ENCODE data around the gene SH3GL1.

Gene SH3GL1

DNA sequence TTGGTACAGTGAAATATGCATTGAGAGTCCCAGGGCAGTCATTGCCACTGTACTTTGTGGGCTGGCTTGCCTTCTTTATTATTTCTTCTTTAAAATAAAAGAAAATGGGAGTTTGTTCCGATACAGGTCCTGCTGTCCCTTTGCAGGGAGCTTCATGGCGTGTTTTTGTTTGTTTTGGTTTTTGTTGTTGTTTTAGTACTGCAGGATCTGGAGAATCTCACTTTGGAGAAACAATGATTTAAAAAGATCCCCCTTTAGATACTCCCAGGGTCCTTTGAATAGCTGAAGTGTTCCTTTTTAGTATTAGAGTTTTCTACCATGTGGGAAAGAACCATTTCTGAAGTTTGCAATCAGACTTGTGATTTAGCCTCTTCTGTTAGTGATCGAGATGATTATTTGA, 13.2 kb upstream of the SH3GL1 start:
- peaks cover 6% of the 10 kb centered on the region for H3K36me3 ChIP-seq (ENCODE audit: control insufficient read depth, insufficient read depth, low read length, severe bottlenecking)
- H3K4me3 ChIP-seq (ENCODE audit: low read length): no peak overlapping the region
- H3K4me1 ChIP-seq (ENCODE audit: control insufficient read depth, insufficient read depth, low read length): peaks cover 17% of the 10 kb centered on the region
- no peak for DNase-seq (ENCODE audit: low read depth)
- H3K27me3 ChIP-seq (replicated peaks; ENCODE audit: control insufficient read depth, insufficient read depth, low read length): no peaks in the 10 kb centered on the region
- no peaks in the 10 kb centered on the region for H3K9me3 ChIP-seq (ENCODE audit: control insufficient read depth, low read length)
- H3K9ac ChIP-seq (ENCODE audit: low read length): no peak overlapping the region

DNA sequence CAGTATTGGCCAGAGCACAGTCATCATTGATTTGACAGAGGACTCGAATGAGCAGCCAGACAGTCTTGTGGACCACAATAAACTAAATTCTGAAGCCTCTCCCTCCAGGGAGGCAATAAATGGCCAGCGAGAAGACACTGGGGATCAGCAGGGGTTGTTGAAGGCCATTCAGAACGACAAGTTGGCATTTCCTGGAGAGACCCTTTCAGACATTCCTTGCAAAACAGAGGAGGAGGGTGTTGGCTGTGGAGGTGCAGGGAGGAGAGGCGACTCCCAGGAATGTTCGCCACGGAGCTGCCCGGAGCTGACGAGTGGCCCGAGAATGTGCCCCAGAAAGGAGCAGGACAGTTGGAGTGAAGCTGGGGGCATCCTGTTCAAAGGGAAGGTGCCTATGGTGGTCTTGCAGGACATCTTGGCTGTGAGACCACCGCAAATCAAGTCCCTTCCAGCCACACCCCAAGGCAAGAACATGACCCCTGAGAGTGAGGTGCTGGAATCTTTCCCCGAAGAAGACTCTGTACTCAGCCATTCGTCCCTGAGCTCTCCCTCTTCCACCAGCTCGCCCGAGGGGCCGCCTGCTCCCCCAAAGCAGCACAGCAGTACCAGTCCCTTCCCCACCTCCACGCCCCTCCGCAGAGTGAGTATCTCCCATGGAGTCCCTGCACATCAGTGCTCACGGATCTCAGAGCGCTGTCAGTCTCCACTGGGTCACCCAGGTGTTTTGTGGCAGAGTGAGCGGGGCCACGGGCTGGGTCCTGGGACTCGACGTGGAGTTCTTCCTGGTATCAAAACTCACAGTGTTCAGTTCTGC, 9.0 kb upstream of the SH3GL1 start:
- Histone ChIP-seq H3K9me3 (ENCODE audit: control insufficient read depth, low read length) (no peaks in the 10 kb centered on the region), H3K4me1 (ENCODE audit: control insufficient read depth, insufficient read depth, low read length) (peaks cover 8% of the 10 kb centered on the region), H3K4me3 (ENCODE audit: low read length) (no peak overlapping the region), H3K9ac (ENCODE audit: low read length) (no peak overlapping the region), H3K27me3 (replicated peaks; ENCODE audit: control insufficient read depth, insufficient read depth, low read length) (no peaks in the 10 kb centered on the region), H3K36me3 (ENCODE audit: control insufficient read depth, insufficient read depth, low read length, severe bottlenecking) (peaks cover 6% of the 10 kb centered on the region)
- no peak for DNase-seq (ENCODE audit: low read depth)

DNA sequence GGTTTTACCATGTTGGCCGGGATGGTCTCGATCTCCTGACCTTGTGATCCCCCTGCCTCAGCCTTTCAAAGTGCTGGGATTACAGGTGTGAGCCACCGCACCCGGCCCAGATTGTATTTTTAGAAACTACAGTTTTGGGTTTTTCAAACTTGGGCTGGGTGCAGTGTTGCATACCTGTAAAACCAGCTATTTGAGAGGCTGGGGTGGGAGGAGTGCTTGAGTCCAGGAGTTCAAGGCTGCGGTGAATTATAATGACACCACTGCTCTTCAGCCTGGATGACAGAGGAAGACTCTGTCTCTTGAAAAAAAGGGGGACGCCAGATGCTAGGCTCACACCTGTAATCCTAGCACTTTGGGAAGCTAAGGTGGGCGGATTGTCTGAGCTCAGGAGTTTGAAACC, 6.3 kb upstream of the SH3GL1 start:
- no peak for DNase-seq (ENCODE audit: low read depth)
- peaks cover 6% of the 10 kb centered on the region for H3K36me3 ChIP-seq (ENCODE audit: control insufficient read depth, insufficient read depth, low read length, severe bottlenecking)
- no peaks in the 10 kb centered on the region for H3K9me3 ChIP-seq (ENCODE audit: control insufficient read depth, low read length)
- no peaks in the 10 kb centered on the region for H3K27me3 ChIP-seq (replicated peaks; ENCODE audit: control insufficient read depth, insufficient read depth, low read length)
- no peak overlapping the region for H3K9ac ChIP-seq (ENCODE audit: low read length)
- H3K4me1 ChIP-seq (ENCODE audit: control insufficient read depth, insufficient read depth, low read length): peaks cover 16% of the 10 kb centered on the region
- no peak overlapping the region for H3K4me3 ChIP-seq (ENCODE audit: low read length)

DNA sequence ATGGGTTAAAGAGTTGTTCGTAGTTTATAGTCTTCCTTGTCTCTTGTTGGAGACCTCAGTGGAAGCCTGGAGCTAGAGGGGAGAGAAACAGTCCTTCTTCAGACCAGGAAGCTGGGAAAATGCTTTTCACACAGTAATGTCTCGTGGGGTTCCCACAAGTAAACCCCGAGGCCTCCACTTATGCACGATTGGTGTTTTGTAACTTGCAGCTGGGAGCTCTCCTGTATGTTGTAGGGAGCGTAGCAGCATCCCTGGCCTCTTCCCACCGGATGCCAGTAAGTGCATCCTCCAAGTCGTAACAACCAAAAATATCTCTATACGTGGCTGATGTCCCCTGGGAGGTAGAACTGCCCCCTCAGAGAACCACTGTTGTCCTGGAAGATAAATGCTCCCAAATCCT, 5.6 kb upstream of the SH3GL1 start:
- Histone ChIP-seq H3K4me3 (ENCODE audit: low read length) (no peak overlapping the region), H3K9ac (ENCODE audit: low read length) (peak overlapping the region; percentile 2), H3K9me3 (ENCODE audit: control insufficient read depth, low read length) (no peaks in the 10 kb centered on the region), H3K27me3 (replicated peaks; ENCODE audit: control insufficient read depth, insufficient read depth, low read length) (no peaks in the 10 kb centered on the region), H3K4me1 (ENCODE audit: control insufficient read depth, insufficient read depth, low read length) (peaks cover 19% of the 10 kb centered on the region), H3K36me3 (ENCODE audit: control insufficient read depth, insufficient read depth, low read length, severe bottlenecking) (peaks cover 6% of the 10 kb centered on the region)
- DNase-seq (ENCODE audit: low read depth): no peak

DNA sequence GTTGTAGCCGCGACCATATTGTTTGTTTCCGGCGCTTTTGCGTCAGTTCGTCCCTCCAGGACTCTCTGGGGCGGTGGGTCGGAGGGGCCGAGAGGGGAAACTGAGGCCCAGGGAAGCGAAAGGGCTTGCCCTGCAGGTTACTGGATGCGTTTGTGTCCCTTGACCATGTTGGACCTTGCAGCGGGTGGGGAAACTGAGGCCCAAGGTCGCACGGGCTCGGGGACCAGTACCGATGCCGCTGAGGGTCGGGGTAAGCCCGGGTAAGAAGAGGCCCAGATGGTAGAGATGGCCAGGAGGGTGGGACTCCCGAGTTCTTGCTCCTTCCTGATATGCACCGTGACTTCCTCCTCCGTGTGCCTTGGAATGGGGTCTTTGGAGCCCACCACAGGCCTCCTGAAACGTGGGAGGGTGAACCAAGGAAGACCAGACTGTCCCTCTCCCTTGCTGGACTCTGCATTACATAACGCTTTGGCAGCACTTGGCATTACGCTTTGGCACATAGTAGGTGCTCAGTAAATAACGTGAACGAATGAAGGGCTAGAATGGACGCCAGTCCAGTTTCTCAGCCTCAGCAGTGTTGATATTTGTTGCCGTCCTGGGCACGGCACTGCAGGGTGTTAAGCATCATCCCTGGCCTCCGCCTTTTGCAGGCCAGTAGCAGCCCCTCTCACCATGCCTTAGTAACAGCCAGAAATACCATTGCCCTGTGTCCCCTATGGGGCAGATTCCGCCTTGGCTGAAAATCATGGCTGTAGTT, 2.8 kb upstream of the SH3GL1 start:
- Histone ChIP-seq H3K36me3 (ENCODE audit: control insufficient read depth, insufficient read depth, low read length, severe bottlenecking) (no peaks in the 10 kb centered on the region), H3K4me1 (ENCODE audit: control insufficient read depth, insufficient read depth, low read length) (peaks cover 27% of the 10 kb centered on the region), H3K4me3 (ENCODE audit: low read length) (peak overlapping the region; percentile 82), H3K9ac (ENCODE audit: low read length) (peak overlapping the region; percentile 82), H3K9me3 (ENCODE audit: control insufficient read depth, low read length) (no peaks in the 10 kb centered on the region), H3K27me3 (replicated peaks; ENCODE audit: control insufficient read depth, insufficient read depth, low read length) (no peaks in the 10 kb centered on the region)
- DNase-seq (ENCODE audit: low read depth): no peak

DNA sequence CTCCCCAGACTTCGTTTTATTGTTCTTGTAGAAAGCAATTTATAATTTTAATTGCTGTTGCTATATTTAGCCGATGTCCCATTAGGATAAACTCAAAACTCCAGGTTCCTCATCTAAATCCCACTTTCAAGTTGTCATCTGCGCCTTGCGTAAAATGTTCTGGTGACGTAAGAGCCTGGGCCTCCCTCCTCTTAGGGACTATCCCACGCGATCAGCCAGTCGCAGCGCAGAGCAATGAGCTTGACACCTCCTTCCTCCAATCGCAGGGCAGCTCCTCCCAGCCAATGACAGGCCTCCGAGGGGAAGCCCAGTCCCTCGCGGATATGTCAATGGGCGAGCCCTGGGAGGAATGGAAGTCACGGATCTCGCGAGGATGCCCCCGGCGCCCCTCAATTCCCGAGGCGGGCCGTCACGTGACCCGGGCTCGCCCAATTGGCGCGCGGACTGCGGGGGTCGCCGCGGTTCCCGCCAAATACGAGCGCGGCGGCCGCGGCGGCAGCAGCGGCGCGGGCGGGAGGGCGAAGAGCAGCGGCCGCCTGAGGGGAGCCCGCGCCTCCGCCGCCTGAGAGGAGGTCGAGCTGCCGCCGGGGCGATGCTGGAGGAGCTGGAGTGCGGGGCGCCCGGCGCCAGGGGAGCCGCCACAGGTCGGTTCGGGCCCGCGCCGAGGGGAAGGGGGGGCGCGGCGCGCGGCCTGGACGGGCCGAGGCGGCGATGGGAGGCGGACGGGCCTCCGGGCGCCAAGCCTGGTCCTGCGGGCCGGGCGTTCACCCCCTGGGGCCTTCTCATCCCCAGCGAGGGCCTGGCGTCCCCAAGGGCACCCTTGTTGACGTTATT, 2.0 kb upstream of the SH3GL1 start, which contains the start of gene CHAF1A:
Gene CHAF1A, plus strand, starts transcription at position 470 of the 834 bp plus-strand sequence. Its CDS starts 123 bp downstream, at position 593.
- DNase-seq (ENCODE audit: low read depth): peak; percentile 100
- Histone ChIP-seq H3K27me3 (replicated peaks; ENCODE audit: control insufficient read depth, insufficient read depth, low read length) (no peaks in the 10 kb centered on the region), H3K4me1 (ENCODE audit: control insufficient read depth, insufficient read depth, low read length) (peaks cover 35% of the 10 kb centered on the region), H3K36me3 (ENCODE audit: control insufficient read depth, insufficient read depth, low read length, severe bottlenecking) (no peaks in the 10 kb centered on the region), H3K4me3 (ENCODE audit: low read length) (peak within 1 kb of the TSS; percentile 82), H3K9ac (ENCODE audit: low read length) (peak within 1 kb of the TSS; percentile 85), H3K9me3 (ENCODE audit: control insufficient read depth, low read length) (no peaks in the 10 kb centered on the region)

DNA sequence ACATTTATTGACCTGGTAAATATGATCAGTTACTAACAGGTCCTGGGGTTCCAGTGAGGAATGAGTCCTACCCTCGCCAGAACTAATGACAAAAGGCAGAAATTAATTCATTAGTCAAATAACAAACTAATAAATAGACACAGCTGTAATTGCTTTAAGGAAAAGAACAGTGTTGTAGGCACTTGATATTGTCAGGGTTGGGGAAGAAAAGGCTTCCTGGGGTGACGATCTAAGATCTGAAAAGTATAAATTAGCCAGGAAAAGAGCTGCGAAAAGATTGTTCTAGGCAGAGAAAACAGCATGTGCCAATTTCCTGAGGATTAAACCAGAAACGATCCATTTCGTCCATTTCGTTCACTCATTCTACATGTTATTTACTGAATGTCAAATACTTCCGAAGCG, 1.4 kb upstream of the SH3GL1 start:
- DNase-seq (ENCODE audit: low read depth): no peak
- peak overlapping the region; percentile 85 for H3K9ac ChIP-seq (ENCODE audit: low read length)
- peak overlapping the region; percentile 82 for H3K4me3 ChIP-seq (ENCODE audit: low read length)
- H3K27me3 ChIP-seq (replicated peaks; ENCODE audit: control insufficient read depth, insufficient read depth, low read length): no peaks in the 10 kb centered on the region
- peaks cover 41% of the 10 kb centered on the region for H3K4me1 ChIP-seq (ENCODE audit: control insufficient read depth, insufficient read depth, low read length)
- H3K36me3 ChIP-seq (ENCODE audit: control insufficient read depth, insufficient read depth, low read length, severe bottlenecking): peaks cover 2% of the 10 kb centered on the region
- no peaks in the 10 kb centered on the region for H3K9me3 ChIP-seq (ENCODE audit: control insufficient read depth, low read length)

DNA sequence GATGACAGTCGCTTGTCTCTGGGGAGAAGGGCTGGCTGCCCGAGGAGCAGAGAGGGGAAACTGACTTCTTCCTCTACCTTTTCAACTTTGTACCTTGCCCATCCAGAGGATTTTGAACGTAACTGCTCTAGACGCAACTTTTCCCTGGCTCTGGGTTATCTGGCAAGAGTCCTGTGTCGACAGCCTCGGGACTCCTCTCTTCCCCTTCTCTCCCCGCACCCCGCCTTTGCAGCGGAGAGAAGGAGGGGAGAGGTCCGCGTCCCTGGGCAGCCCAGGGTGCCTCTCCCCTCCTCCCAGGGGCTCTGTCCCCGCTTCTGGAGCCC, 574 bp downstream of the SH3GL1 start:
- Histone ChIP-seq H3K4me1 (ENCODE audit: control insufficient read depth, insufficient read depth, low read length) (peaks cover 44% of the 10 kb centered on the region), H3K36me3 (ENCODE audit: control insufficient read depth, insufficient read depth, low read length, severe bottlenecking) (peaks cover 22% of the 10 kb centered on the region), H3K9ac (ENCODE audit: low read length) (peak overlapping the region; percentile 93), H3K27me3 (replicated peaks; ENCODE audit: control insufficient read depth, insufficient read depth, low read length) (no peaks in the 10 kb centered on the region), H3K4me3 (ENCODE audit: low read length) (peak overlapping the region; percentile 91), H3K9me3 (ENCODE audit: control insufficient read depth, low read length) (no peaks in the 10 kb centered on the region)
- peak; percentile 67 for DNase-seq (ENCODE audit: low read depth)

DNA sequence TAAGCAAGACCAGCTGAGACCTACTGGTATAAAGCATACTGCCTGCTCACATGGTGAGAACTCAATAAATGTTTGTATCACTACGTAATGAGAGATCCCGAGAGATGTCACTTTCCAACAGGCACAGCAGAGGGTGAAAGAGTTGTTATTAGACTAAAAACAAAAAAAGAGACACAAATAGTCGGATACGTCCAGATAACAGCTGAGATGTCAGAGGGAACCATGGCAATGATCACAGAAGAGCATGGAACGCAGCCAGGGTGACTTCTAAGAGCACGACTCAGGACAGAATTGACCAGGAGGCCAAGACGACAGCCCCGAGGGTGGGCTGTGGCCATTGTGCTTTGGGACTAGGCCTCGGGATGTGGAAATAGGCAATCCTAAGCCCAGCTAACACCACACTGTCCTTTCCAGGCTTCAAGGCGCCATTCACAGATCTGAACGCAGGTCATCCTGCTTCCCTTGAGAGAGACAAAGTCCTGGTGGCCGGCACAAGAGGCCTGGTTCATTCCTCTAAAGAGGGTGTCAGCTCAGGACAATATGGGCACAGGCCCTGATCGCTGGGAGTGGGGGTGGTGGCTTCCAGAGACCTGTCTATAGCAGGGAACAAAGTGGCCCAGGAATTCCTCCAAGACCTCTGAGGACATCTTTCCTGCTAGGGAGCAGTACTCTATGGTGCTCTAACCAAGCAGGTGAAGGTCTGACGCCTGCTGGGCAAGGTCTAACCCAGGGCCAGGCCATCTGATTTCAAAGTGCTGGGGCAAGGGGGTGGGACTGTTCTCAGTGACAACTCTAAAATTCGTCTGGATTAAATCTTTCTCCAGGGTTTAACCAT, 3.2 kb downstream of the SH3GL1 start:
- no peak for DNase-seq (ENCODE audit: low read depth)
- Histone ChIP-seq H3K9me3 (ENCODE audit: control insufficient read depth, low read length) (no peaks in the 10 kb centered on the region), H3K4me1 (ENCODE audit: control insufficient read depth, insufficient read depth, low read length) (peaks cover 58% of the 10 kb centered on the region), H3K4me3 (ENCODE audit: low read length) (peak overlapping the region; percentile 34), H3K27me3 (replicated peaks; ENCODE audit: control insufficient read depth, insufficient read depth, low read length) (no peaks in the 10 kb centered on the region), H3K36me3 (ENCODE audit: control insufficient read depth, insufficient read depth, low read length, severe bottlenecking) (peaks cover 24% of the 10 kb centered on the region), H3K9ac (ENCODE audit: low read length) (peak overlapping the region; percentile 93)

DNA sequence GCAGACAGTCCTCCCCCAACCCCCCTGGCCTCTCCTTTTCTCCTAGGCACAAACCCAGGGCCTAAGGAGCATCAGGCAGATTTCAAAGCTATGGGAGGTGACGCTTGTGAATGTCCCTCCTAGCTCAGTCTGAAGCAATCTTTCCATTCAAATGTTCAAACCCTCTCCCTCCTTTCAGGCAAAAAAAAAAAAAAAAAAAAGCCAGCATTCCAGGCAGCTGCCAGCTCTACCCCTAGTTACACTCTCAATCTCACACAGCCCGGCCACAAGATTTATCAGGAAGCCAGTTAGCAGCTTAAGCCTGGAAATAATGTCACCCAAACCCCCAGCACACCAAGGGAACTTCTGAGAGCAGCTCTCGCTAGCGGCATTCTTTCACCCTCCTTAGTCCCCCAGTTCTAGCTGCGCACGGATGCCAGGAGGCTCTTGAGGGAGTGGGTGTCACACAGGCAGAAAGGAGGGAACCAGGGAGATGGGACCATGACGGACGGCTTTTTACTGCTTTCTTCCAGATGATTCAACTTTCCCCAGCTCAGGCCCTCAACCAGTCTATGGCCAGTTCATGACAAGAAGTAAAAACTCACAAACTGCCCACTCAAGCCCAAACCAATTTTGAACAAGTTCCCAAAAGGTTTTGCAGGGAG, 6.3 kb downstream of the SH3GL1 start:
- peak overlapping the region; percentile 55 for H3K4me3 ChIP-seq (ENCODE audit: low read length)
- DNase-seq (ENCODE audit: low read depth): peak; percentile 56

More for the DNA sequence above, 6.3 kb downstream of the SH3GL1 start:
- Histone ChIP-seq H3K9ac (ENCODE audit: low read length) (peak overlapping the region; percentile 65), H3K27me3 (replicated peaks; ENCODE audit: control insufficient read depth, insufficient read depth, low read length) (no peaks in the 10 kb centered on the region), H3K9me3 (ENCODE audit: control insufficient read depth, low read length) (no peaks in the 10 kb centered on the region), H3K36me3 (ENCODE audit: control insufficient read depth, insufficient read depth, low read length, severe bottlenecking) (peaks cover 30% of the 10 kb centered on the region), H3K4me1 (ENCODE audit: control insufficient read depth, insufficient read depth, low read length) (peaks cover 80% of the 10 kb centered on the region)
